Right atrium auricular region (tissue), 2 donors: ENCODE results near the gene SLC27A1. TPM values are rescaled to one million over a fixed set of nuclear protein-coding genes. Genes with fewer than 3 reads are reported as not detected.
"Not testable (repeated sequence)": the region's sequence is repeated elsewhere in the genome, so short reads cannot be mapped to it uniquely, and the experiment has no call there.

Experiments
- DNase-seq: peaks from one replicate; pipeline ENCODE4 v3.0.0-alpha.2; 2019; ENCODE audit warnings: low spot score
- H3K27ac ChIP-seq, 2 donors: fragments of 200-600 bp; sonication (generic); 1 replicate in 1 of 2; 2 replicates in 1 of 2; pipeline ENCODE4 v1.5.1; 2016 to 2019
- H3K27me3 ChIP-seq, 2 donors: fragments of 200-600 bp; sonication (generic); one replicate each; pipeline versions ENCODE4 v1.5.1 to v1.6.0; 2017 to 2019
- H3K36me3 ChIP-seq: fragments of 200-600 bp; sonication (generic); one replicate; pipeline ENCODE4 v1.5.1; 2016
- H3K4me1 ChIP-seq, 2 donors: fragments of 200-600 bp; sonication (generic); one replicate each; pipeline versions ENCODE4 v1.5.1 to v1.6.0; 2017 to 2019
- H3K4me3 ChIP-seq, 2 donors: fragments of 200-600 bp; sonication (generic); 1 replicate in 1 of 2; 2 replicates in 1 of 2; pipeline ENCODE4 v1.5.1; 2017 to 2019; ENCODE audit warnings: mild to moderate bottlenecking in 1 of 2, moderate library complexity in 1 of 2
- H3K9me3 ChIP-seq, 2 donors: fragments of 200-600 bp; sonication (generic); one replicate each; pipeline ENCODE4 v1.5.1; 2019
- total RNA-seq, 2 donors: library from RNA; depleted of rRNA; stranded (reverse); fragments of >200 nt; gene quantifications; one replicate each; pipeline ENCODE4 v1.1.0, GENCODE V29; 2016
- TF ChIP-seq, protein P1 (sequence below), 2 donors: fragments of 200-600 bp; sonication (generic); IDR thresholded peaks; one replicate each; pipeline ENCODE4 v1.5.1; 2019; ENCODE audit warnings: antibody characterized with exemption in 2 of 2

The SLC27A1 gene
- total RNA-seq, 2 donors from 2014 or later: 31.2 to 65.6 TPM

GRCh38 chr19:17543986-17544385 is 73.7 kb downstream of the SLC27A1 start:
- DNase-seq: no peak
- H3K4me3 ChIP-seq: no peak overlapping the region
- no peaks in the 10 kb centered on the region for H3K36me3 ChIP-seq
- TF ChIP-seq, protein P1, sequence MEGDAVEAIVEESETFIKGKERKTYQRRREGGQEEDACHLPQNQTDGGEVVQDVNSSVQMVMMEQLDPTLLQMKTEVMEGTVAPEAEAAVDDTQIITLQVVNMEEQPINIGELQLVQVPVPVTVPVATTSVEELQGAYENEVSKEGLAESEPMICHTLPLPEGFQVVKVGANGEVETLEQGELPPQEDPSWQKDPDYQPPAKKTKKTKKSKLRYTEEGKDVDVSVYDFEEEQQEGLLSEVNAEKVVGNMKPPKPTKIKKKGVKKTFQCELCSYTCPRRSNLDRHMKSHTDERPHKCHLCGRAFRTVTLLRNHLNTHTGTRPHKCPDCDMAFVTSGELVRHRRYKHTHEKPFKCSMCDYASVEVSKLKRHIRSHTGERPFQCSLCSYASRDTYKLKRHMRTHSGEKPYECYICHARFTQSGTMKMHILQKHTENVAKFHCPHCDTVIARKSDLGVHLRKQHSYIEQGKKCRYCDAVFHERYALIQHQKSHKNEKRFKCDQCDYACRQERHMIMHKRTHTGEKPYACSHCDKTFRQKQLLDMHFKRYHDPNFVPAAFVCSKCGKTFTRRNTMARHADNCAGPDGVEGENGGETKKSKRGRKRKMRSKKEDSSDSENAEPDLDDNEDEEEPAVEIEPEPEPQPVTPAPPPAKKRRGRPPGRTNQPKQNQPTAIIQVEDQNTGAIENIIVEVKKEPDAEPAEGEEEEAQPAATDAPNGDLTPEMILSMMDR (IDR thresholded peaks at IDR 0.05): no peak
- H3K4me1 ChIP-seq: peaks cover 0 to 10% of the 10 kb centered on the region in 2 donors
- H3K9me3 ChIP-seq: no peaks in the 10 kb centered on the region
- no peak overlapping the region for H3K27ac ChIP-seq
- no peaks in the 10 kb centered on the region for H3K27me3 ChIP-seq

GRCh38 chr19:17544418-17544817 is 74.1 kb downstream of the SLC27A1 start:
- Histone ChIP-seq H3K4me1 (peaks cover 0 to 5% of the 10 kb centered on the region in 2 donors), H3K27me3 (no peaks in the 10 kb centered on the region), H3K36me3 (no peaks in the 10 kb centered on the region), H3K9me3 (no peaks in the 10 kb centered on the region), H3K27ac (no peak overlapping the region), H3K4me3 (no peak overlapping the region)
- TF ChIP-seq, protein P1 (IDR thresholded peaks at IDR 0.05): no peak
- no peak for DNase-seq

- TF ChIP-seq, protein P1 (IDR thresholded peaks at IDR 0.05): no peak
- H3K27me3 ChIP-seq: no peaks in the 10 kb centered on the region
- no peaks in the 10 kb centered on the region for H3K9me3 ChIP-seq
- DNase-seq: no peak
- no peaks in the 10 kb centered on the region for H3K36me3 ChIP-seq
- H3K4me3 ChIP-seq: no peak overlapping the region
- no peak overlapping the region for H3K27ac ChIP-seq
- peaks cover 0 to 7% of the 10 kb centered on the region in 2 donors for H3K4me1 ChIP-seq
These were observed 77.8 kb downstream of the SLC27A1 start for GRCh38 chr19:17548145-17548544.

DNA sequence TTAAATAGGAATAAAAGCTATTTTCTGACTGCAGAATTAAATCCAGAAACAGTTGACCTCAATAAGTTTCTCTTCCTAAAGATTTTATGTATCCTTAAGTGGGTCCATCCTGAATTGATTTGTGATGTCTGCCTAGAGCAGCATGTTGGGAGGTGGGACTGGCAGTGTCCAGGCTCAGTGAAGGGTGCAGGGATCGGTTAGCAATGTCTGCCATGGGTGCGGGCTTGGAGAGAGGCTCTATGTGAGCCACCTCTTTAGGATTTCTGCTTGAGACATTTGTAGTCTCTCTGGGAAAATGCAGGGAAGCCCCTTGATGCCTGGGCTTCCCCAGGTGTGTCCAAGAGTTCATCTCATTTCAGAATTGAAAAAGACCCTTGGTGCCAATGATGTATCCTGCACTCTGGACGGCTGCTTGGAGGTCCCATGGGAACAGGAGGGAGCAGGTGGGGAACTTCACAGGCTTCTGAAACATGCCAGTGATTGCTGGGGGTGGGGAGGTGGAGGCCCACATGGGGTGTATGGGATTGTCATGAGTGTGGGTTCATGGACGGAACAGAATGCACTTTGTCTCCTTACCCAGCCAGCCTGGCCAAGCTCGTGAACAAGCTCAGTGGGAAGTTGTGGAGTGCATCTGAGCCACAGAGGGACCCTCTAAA is 78.9 kb downstream of the SLC27A1 start:
- DNase-seq: no peak
- Histone ChIP-seq H3K36me3 (no peaks in the 10 kb centered on the region), H3K27me3 (no peaks in the 10 kb centered on the region), H3K4me1 (peaks cover 0 to 18% of the 10 kb centered on the region in 2 donors), H3K4me3 (no peak overlapping the region), H3K27ac (no peak overlapping the region), H3K9me3 (no peaks in the 10 kb centered on the region)
- TF ChIP-seq, protein P1 (IDR thresholded peaks at IDR 0.05): no peak

DNA sequence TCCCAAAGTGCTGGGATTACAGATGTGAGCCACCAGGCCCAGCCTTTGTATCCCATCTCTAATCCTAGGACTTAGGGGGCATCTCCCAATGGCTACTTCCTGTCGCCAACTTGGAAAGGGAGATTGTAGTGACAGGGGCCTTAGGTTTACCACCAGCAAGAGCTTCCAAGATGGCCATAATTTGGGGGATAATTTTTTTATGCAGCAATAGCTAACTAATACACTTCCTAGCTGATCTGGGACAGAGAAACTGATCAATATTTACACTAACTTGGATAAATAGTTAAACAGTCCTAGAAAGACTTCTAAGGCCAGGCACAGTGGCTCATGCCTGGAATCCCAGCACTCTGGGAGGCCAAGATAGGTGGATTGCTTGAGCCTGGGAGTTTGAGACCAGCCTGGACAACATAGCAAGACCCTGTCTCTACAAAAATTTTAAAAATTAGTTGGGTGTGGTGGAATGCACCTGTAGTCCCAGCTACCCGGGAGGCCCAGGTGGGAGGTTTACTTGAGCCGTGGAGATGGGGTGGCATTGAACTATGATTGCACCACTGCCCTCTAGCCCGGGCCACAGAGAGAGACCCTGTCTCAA is 79.8 kb downstream of the SLC27A1 start:
- Histone ChIP-seq H3K4me1 (peaks cover 0 to 23% of the 10 kb centered on the region in 2 donors), H3K4me3 (no peak overlapping the region), H3K36me3 (no peaks in the 10 kb centered on the region), H3K27me3 (no peaks in the 10 kb centered on the region), H3K27ac (no peak overlapping the region), H3K9me3 (no peaks in the 10 kb centered on the region)
- DNase-seq: no peak
- TF ChIP-seq, protein P1 (IDR thresholded peaks at IDR 0.05): no peak

DNA sequence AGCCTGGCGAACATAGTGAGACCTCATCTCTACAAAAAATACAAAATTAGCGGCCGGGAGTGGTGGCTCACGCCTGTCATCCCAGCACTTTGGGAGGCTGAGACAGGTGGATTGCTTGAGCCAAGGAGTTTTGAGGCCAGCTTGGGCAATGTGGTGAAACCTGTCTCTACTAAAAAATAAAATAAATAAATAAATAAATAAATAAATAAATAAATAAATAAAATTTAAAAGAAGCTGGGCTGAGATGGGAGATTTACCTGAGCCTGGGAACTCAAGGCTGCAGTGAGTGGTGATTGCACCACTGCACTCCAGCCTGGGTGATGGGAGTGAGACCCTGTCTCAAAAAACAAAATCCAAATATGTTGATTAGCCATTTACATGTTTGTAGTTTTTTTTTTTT is 82.4 kb downstream of the SLC27A1 start:
- not testable (repeated sequence) for H3K36me3 ChIP-seq, DNase-seq, H3K27me3 ChIP-seq, H3K9me3 ChIP-seq, H3K4me3 ChIP-seq
- peak overlapping the region; percentile 43 to 62 for H3K27ac ChIP-seq
- peaks cover 0 to 39% of the 10 kb centered on the region in 2 donors for H3K4me1 ChIP-seq
